HG03280 (cell line): Measurements from ENCODE around the gene LRRC8E.
"Not testable (repeated sequence)": the region's sequence is repeated elsewhere in the genome, so short reads cannot be mapped to it uniquely, and the experiment has no call there.

ENCODE experiments used
- ATAC-seq: cut with Tn5 transposase; IDR thresholded peaks from one replicate; pipeline ENCODE4 v1.9.1; 2021; ENCODE audit warnings: mild to moderate bottlenecking, moderate library complexity; ENCODE audit not compliant: unreplicated experiment

Gene LRRC8E

GRCh38 chr19:7883796-7884570, 4.3 kb upstream of the LRRC8E start:
- no peak for ATAC-seq

DNA sequence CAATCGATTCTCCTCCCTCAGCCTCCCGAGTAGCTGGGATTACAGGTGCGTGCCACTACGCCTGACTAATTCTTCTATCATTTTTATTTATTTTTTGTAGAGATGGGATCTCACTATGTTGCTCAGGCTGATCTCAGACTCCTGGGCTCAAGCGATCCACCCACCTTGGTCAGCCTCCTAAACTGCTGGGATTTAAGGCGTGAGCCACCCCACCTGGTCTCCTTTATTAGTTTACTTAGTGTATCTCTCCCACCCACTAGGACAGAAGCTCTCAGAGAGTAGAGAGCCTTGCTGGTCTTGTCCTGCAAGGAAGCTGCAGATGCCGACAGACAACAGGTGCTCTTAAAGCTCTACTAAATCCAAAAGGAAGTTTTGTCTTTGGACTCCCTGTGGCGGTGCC, 2.5 kb upstream of the LRRC8E start:
- no peak for ATAC-seq

- no peak for ATAC-seq
Observed at GRCh38 chr19:7887408-7888144, 734 bp upstream of the LRRC8E start.

DNA sequence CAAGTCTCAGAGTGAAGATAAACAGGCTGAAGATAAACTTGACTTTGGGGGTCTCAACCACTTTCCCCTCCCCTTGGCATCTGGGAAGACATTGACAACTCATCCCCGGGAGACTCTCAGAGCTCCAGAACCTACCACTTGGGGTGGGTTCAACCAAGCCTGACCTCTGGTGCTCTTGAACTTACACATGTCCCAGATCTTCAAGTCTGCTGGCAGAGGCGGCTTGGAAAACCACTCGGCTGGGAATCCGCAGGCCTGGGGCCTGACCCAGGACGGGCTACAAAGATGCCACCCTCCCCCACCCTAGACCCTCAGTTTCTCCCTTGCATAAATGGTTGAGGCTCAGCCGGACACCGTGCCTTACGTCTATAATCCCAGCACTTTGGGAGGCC, 512 bp downstream of the LRRC8E start:
- no peak for ATAC-seq

DNA sequence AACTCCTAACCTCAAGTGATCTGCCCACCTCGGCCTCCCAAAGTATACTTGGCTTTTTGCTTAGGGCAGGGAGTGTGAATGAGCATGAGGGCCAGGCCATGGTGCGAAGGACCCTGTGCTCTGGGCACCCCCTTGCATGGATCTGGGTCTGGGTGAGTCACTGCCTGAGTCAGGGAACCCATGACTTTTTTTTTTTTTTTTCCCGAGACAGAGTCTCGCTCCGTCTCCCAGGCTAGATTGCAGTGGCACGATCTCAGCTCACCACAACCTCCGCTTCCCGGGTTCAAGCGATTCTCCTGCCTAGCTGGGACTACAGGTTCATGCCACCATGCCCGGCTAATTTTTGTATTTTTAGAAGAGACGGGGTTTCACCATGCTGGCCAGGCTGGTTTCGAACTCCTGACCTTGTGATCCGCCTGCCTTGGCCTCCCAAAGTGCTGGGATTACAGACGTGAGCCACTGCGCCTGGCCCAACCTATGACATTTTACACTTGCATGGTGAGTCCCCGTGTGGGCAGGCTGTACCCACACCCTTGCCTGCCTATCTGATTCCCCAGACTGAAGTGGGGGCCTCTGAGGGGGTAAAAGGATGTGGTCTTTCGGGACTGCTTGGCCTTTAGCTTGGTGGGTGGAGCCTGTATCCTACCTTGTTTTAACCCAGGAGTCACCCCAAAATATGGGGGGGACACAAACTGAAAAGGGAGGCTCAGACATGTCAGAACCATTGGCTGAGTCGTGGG, 5.2 kb downstream of the LRRC8E start:
- not testable (repeated sequence) for ATAC-seq

GRCh38 chr19:7894612-7895309, 6.5 kb downstream of the LRRC8E start:
- no peak for ATAC-seq

DNA sequence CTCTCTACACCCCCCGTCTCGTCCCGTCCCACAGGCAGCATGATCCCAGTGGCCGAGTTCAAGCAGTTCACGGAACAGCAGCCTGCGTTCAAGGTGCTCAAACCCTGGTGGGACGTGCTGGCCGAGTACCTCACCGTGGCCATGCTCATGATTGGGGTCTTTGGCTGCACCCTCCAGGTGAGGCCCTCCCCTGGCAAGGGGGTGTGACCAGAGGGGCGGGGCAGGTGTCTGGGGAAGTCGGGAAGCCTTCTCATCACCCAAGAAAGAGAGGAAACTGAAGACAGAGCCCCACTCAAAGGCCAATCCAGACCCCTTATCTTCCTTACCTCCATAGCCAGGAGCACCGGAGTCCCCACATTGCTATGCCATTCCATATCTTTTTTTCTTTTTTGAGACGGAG, 7.3 kb downstream of the LRRC8E start:
- no peak for ATAC-seq

DNA sequence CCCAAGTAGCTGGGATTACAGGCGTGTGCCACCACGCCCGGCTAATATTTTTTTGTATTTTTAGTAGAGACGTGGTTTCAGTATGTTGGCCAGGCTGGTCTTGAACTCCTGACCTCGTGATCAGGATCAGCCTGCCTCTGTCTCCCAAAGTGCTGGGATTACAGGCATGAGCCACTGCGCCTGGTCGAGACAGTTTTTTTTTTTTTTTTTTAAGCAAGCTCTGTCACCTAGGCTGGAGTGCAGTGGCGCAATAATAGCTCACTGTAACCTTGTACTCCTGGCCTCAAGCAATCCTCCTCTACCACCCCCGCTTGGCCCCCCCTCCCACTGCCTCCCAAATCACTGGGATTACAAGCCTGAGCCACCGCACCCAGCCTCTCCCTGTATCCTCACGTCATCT, 9.0 kb downstream of the LRRC8E start:
- ATAC-seq = no peak

DNA sequence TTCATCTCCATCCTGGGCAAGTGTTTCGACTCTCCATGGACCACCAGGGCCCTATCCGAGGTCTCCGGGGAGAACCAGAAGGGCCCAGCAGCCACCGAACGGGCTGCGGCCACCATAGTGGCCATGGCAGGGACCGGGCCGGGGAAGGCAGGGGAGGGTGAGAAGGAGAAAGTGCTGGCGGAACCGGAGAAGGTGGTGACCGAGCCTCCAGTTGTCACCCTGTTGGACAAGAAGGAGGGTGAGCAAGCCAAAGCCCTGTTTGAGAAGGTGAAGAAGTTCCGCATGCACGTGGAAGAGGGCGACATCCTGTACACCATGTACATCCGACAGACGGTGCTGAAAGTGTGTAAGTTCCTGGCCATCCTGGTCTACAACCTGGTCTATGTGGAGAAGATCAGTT, 10.7 kb downstream of the LRRC8E start:
- no peak for ATAC-seq

DNA sequence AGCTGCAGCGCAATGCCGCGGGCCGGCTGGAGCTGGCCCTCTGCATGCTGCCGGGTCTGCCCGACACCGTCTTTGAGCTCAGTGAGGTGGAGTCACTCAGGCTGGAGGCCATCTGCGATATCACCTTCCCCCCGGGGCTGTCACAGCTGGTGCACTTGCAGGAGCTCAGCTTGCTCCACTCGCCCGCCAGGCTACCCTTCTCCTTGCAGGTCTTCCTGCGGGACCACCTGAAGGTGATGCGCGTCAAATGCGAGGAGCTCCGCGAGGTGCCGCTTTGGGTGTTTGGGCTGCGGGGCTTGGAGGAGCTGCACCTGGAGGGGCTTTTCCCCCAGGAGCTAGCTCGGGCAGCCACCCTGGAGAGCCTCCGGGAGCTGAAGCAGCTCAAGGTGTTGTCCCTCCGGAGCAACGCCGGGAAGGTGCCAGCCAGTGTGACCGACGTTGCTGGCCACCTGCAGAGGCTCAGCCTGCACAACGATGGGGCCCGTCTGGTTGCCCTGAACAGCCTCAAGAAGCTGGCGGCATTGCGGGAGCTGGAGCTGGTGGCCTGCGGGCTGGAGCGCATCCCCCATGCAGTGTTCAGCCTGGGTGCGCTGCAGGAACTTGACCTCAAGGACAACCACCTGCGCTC, 11.6 kb downstream of the LRRC8E start:
- no peak for ATAC-seq

GRCh38 chr19:7900401-7900870, 12.1 kb downstream of the LRRC8E start:
- no peak for ATAC-seq

GRCh38 chr19:7900931-7901330, 12.6 kb downstream of the LRRC8E start:
- ATAC-seq = no peak

- no peak for ATAC-seq
Observed at GRCh38 chr19:7901337-7901736, 13.0 kb downstream of the LRRC8E start.

DNA sequence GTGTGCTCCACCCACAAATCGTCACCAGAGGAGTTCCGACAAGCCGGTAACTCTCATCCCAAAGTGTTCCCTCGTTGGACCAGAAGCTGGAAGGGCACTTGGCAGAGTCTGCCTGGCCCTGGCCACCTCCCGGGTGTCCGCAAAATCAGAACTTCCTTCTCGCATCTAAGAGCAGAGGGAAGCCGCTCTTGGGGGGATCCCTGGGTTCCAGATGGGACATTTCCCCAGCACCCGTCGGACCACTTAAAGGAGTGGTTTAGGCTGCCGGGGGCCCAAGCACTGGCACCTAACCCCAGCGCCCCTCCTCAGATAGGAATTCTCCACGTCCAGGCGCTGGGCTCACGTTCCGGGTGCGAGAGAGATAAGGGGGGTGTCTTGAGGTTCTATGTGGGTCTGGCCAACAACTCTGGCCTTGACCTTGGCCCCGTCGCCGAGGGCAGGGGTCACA, 14.5 kb downstream of the LRRC8E start:
- ATAC-seq = no peak

DNA sequence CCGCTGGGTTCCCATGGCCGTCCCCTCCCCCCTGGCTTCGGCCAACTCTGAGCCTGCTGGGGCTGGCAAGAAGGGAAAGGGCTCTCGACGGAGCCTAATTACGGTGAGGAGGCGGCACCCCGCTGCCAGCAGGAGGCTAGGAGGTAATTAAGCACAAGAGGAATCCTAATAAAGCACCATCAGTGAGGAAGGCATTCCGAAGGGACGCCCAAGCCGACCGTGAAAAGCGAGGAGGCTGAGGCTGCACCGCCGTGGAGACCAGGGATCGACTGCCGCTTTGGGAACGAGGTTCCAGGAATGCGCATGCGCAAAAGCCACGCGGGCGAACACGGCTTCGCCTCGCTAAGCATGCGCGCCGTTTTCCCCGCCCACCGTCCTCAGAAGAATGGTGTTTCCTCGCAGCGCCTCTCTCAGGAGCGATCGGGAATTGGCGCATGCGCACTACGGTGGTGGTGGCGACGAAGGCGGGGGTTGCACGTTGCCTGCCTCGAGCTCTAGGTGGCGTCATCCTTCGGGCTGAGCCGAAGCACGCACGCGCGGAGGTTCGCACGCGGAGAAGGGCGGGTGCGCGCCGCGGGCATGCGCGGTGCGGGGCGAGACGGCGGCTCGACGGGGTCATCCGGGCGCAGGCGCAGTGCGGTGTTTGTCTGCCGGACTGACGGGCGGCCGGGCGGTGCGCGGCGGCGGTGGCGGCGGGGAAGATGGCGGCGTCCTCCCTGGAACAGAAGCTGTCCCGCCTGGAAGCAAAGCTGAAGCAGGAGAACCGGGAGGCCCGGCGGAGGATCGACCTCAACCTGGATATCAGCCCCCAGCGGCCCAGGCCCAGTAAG, 15.1 kb downstream of the LRRC8E start, which contains the start of gene MAP2K7:
MAP2K7 (plus strand) TSS at position 634 of the 830 bp plus-strand sequence; CDS start at position 702, 68 bp downstream.
- peak; percentile 87 for ATAC-seq

- peak; percentile 34 for ATAC-seq
Observed at GRCh38 chr19:7904074-7905020, 16.0 kb downstream of the LRRC8E start.

GRCh38 chr19:7905268-7905667, 17.0 kb downstream of the LRRC8E start:
- ATAC-seq = no peak

- ATAC-seq = no peak
Observed at GRCh38 chr19:7905859-7906258, 17.5 kb downstream of the LRRC8E start.
